Purkinje cell (primary cell): ENCODE results near the gene FCRL1. TPM values are rescaled to one million over a fixed set of nuclear protein-coding genes. Genes with fewer than 3 reads are reported as not detected.

Experiments
- polyA plus RNA-seq: library from polyadenylated mRNA; unstranded; fragments of >200 nt; fragmentation: Nextera tagmentation; gene quantifications from 2 replicates; pipeline ENCODE4 v1.2.1, GENCODE V29; 2014

The FCRL1 gene
- not detected in 2 replicates for polyA plus RNA-seq

GRCh38 chr1:157819896-157820295 lies at the start of gene FCRL1:
FCRL1 (minus strand) TSS chr1:157820120; CDS start chr1:157820037, 83 bp downstream.

GRCh38 chr1:157841708-157842107 lies 21.8 kb upstream of the FCRL1 start, which contains the start of gene CD5L:
CD5L (minus strand) TSS chr1:157841808; CDS start chr1:157841701, 107 bp downstream.

GRCh38 chr1:157776971-157777391 lies 42.9 kb downstream of the FCRL1 start, which contains the start of gene FCRL2:
FCRL2 (minus strand) TSS chr1:157777132; CDS start chr1:157777073, 59 bp downstream.

Other genes with a start within 250 kb of the FCRL1 start
- not detected in 2 replicates for gene FCRL4, start 222.0 kb downstream of the FCRL1 start, polyA plus RNA-seq
- gene FCRL3, start 119.4 kb downstream of the FCRL1 start, polyA plus RNA-seq: not detected in 2 replicates
- gene FCRL2, start 43.0 kb downstream of the FCRL1 start, polyA plus RNA-seq: not detected in 2 replicates
- not detected in 2 replicates for gene CD5L, start 21.7 kb upstream of the FCRL1 start, polyA plus RNA-seq
- gene KIRREL1, start 173.5 kb upstream of the FCRL1 start, polyA plus RNA-seq: 0.05 TPM in 1 of 2 replicates, not detected in the other